AG10803 (cell line): ENCODE data around the gene OPN1LW.
"Not testable (repeated sequence)": the region's sequence is repeated elsewhere in the genome, so short reads cannot be mapped to it uniquely, and the experiment has no call there.

Experiments
- DNase-seq: peaks from one replicate; pipeline ENCODE4 v3.0.0; 2010; ENCODE audit warnings: low read depth
- H3K4me3 ChIP-seq: 2 replicates; pipeline ENCODE4 v1.5.1; 2011; ENCODE audit warnings: mild to moderate bottlenecking, low read length, control low read depth
- CTCF ChIP-seq: conservative IDR thresholded peaks from 2 replicates; pipeline ENCODE4 v1.5.1; 2011; ENCODE audit warnings: mild to moderate bottlenecking, low read length, control low read depth, inconsistent platforms

Gene OPN1LW

GRCh38 chrX:154142950-154143745 is 895 bp upstream of the OPN1LW start:
- TF ChIP-seq CTCF, result no peak
- no peak overlapping the region for H3K4me3 ChIP-seq
- no peak for DNase-seq

- not testable (repeated sequence) for DNase-seq, H3K4me3 ChIP-seq
Observed at GRCh38 chrX:154151030-154151429, 7.0 kb downstream of the OPN1LW start.

- not testable (repeated sequence) for DNase-seq, H3K4me3 ChIP-seq
Observed at GRCh38 chrX:154156221-154156620, 12.2 kb downstream of the OPN1LW start.

- DNase-seq, H3K4me3 ChIP-seq: not testable (repeated sequence)
Observed at GRCh38 chrX:154157207-154157606, 13.2 kb downstream of the OPN1LW start.

GRCh38 chrX:154159345-154159744 is 15.3 kb downstream of the OPN1LW start:
- H3K4me3 ChIP-seq, DNase-seq: not testable (repeated sequence)

- not testable (repeated sequence) for DNase-seq, H3K4me3 ChIP-seq
Observed at GRCh38 chrX:154164902-154165301, 20.9 kb downstream of the OPN1LW start.

- not testable (repeated sequence) for DNase-seq, H3K4me3 ChIP-seq
Observed at GRCh38 chrX:154168384-154168783, 24.3 kb downstream of the OPN1LW start.

- H3K4me3 ChIP-seq, DNase-seq: not testable (repeated sequence)
Observed at GRCh38 chrX:154172535-154172943, 28.5 kb downstream of the OPN1LW start.

- not testable (repeated sequence) for H3K4me3 ChIP-seq, DNase-seq
Observed at GRCh38 chrX:154174356-154174755, 30.3 kb downstream of the OPN1LW start.

- DNase-seq, H3K4me3 ChIP-seq: not testable (repeated sequence)
Observed at GRCh38 chrX:154182296-154182695, 38.3 kb downstream of the OPN1LW start, which contains the start of gene OPN1MW. Gene OPN1MW, plus strand, starts transcription at chrX:154182596. Its CDS starts 82 bp downstream, at chrX:154182678.

GRCh38 chrX:154183794-154184193 is 39.8 kb downstream of the OPN1LW start:
- not testable (repeated sequence) for DNase-seq, H3K4me3 ChIP-seq

GRCh38 chrX:154192846-154193245 is 48.8 kb downstream of the OPN1LW start:
- DNase-seq, H3K4me3 ChIP-seq: not testable (repeated sequence)

GRCh38 chrX:154194316-154194715 is 50.3 kb downstream of the OPN1LW start:
- not testable (repeated sequence) for DNase-seq, H3K4me3 ChIP-seq

- not testable (repeated sequence) for DNase-seq, H3K4me3 ChIP-seq
Observed at GRCh38 chrX:154196466-154196865, 52.4 kb downstream of the OPN1LW start.
